GM12892 (cell line): ENCODE results near the gene PHF21B.
A peak's percentile ranks its signal among the peaks of the same experiment; 100 is the strongest.

ENCODE experiments used
- DNase-seq: peaks from one replicate; pipeline ENCODE4 v3.0.0; 2011; ENCODE audit not compliant: insufficient read length
- FAIRE-seq: peaks from 2 replicates; lab custom pipeline; 2011; peaks lifted over from hg19 to GRCh38; lab: Jason Lieb, UNC
- POLR2A ChIP-seq: IDR thresholded peaks from 2 replicates; pipeline ENCODE4 v1.6.1; 2011; ENCODE audit warnings: low read depth, low read length, control low read depth
- POLR2AphosphoS5 ChIP-seq: IDR thresholded peaks from 2 replicates; pipeline ENCODE4 v1.6.1; 2011; ENCODE audit warnings: low read depth, low read length, control low read depth
- TAF1 ChIP-seq: IDR thresholded peaks from 2 replicates; pipeline ENCODE4 v1.6.1; 2011; ENCODE audit warnings: low read depth, mild to moderate bottlenecking, control low read depth, low read length, borderline replicate concordance

PHF21B gene

DNA sequence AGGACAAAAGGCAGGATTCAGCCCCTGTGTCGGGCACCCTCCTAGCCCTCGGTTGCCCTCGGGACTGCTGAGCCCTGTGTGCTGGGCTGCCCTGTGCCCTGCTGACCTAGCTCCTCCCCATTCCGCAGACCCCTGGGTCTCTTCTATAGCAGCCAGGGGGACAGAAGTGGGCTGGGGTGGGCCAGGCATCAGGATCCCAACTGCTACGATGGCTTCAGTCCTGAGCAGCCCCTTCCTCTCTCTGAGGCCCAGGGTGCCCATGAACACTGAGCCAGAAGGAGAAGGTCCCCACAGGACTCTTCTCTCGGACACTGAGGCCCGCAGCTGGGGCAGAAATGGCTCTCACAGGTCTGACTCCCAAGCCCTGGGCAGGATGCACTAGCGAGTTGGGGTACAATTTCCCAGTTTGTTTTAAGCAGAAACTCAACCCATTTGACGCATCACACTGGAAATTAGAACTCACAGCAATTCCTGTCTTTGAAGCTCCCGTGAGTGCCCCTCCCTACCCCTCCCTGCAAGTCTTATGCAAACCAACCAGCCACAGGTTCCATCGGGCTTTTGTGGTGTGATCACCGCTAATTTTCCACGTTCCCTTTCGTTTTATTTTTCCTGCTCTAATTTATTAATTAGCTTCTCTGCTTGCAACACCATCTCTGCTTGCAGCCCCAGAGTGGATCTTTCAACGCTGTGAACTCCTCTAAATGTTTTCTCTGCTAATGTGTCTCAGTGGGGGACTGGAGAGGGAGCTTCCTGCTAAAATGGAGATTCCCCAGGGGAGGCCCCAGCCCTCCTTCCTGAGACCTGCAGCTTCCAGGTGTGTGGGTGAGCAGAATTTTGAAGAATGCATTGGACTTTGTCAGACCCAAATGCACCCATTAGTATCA is 56.7 kb downstream of the PHF21B start:
- peak; percentile 44 for FAIRE-seq
- TF ChIP-seq POLR2A: no peak
- TF ChIP-seq POLR2AphosphoS5: no peak
- no peak for TF ChIP-seq TAF1
- DNase-seq: no peak

GRCh38 chr22:44951510-44951816 is 58.3 kb downstream of the PHF21B start:
- DNase-seq (no peak), FAIRE-seq (peak; percentile 24)
- no peak for TF ChIP-seq POLR2A
- TF ChIP-seq POLR2AphosphoS5: no peak
- no peak for TF ChIP-seq TAF1

DNA sequence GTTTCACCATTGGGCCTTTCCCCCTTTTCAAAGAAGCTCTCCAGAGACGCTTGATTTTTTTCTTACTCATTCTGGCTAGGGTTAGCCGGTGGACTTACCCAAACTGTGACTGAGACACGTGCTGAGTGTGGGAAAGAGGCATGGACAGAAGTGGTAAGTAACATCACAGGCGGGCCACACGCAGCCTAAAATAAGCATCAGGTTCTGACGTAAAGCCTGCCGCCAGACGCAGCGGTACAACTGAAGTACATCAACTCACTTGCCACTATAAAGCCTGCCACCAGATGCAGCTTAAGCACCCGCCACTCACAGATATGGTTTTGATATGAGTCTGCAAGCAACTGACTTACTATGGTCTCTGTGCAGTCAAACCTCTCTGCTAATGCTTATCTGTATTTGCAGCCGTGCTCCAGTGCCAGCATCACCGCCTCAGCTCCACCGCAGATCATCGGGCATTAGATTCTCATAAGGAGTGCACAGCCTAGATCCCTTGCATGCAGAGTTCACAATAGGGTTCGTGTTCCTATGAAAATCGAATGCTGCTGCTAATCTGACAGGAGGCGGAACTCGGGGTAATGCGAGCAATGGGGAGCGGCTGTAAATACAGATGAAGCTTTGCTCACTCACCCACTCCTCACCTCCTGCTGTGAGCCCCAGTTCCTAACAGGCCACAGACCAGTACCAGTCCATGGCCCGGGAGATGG is 58.8 kb downstream of the PHF21B start:
- FAIRE-seq (peak; percentile 60), DNase-seq (no peak)
- TF ChIP-seq TAF1: no peak
- no peak for TF ChIP-seq POLR2A
- TF ChIP-seq POLR2AphosphoS5: no peak

GRCh38 chr22:44947846-44948245 is 62.0 kb downstream of the PHF21B start:
- TF ChIP-seq POLR2A (no peak), TAF1 (no peak), POLR2AphosphoS5 (no peak)
- no peak for FAIRE-seq
- no peak for DNase-seq

- TF ChIP-seq POLR2A (no peak), POLR2AphosphoS5 (no peak), TAF1 (no peak)
- DNase-seq (no peak), FAIRE-seq (no peak)
Observed at GRCh38 chr22:44947049-44947448, 62.8 kb downstream of the PHF21B start.

DNA sequence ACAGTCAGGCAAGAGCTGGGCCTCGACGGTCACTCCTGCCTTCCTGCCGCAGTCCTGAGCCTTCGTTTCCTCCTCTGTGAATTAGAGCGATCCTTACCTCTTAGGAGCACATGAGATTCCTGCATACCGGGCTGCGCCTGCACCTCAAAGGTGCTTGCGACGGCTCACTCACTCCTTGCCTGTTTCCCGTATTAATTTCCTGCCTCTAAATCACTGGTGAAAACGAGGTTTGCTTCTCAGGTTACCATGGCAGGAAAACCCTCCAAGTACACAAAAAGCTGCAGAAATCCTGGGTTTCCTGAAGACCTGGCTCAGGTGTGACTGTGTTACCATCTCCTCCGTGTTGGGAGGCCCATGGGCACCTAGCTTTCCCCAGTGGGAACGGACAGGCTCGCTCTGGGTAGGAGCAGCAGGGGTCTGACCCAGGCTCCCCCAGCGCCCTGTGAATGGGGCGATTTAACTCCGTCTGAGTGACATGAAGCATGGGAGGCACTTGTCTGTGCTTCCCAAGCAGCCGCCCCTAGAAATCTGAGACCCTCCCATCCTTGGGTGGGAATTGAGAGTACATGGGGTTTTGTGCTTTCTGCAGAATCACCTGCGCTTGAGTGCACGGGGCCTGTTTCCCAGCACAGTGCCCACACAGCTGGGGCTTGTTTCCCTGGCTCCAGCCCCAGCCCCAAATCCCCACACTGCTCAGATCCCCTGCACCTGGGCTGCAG is 64.8 kb downstream of the PHF21B start:
- FAIRE-seq: no peak

DNA sequence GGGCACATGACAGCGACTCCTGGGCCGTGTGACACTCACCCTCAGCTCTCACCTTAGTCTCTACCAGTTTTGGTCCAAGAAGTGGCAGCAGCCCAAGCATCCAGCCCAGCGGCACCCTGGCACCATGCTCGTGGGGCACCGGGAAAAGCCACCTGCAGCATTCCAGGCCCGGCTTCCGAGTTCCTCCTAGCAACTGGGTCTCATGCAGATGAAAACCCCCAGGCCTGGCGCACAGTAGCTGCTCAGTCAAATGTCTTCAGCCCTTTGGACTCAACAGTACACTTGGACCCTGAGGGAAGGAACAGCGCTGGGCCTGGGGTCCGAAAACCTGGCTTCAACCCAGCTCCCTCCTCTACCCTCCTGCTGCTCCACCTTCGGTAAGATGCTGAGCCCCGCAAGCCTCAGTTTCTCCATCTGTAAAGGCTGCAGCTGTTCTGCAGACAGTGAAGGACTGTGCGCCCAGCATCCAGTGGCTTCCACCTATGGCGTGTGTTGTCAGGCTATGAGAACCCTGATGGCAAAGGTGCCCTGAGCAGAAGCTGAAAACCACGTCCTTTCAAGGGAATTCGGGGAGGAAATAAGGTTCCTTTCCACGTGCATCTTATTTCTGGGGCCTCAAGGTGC is 66.0 kb downstream of the PHF21B start:
- no peak for TF ChIP-seq POLR2A
- no peak for TF ChIP-seq TAF1
- no peak for TF ChIP-seq POLR2AphosphoS5
- FAIRE-seq: no peak
- DNase-seq: no peak

More for the DNA sequence above, 64.8 kb downstream of the PHF21B start:
- DNase-seq: no peak
- TF ChIP-seq TAF1 (no peak), POLR2A (no peak), POLR2AphosphoS5 (no peak)

DNA sequence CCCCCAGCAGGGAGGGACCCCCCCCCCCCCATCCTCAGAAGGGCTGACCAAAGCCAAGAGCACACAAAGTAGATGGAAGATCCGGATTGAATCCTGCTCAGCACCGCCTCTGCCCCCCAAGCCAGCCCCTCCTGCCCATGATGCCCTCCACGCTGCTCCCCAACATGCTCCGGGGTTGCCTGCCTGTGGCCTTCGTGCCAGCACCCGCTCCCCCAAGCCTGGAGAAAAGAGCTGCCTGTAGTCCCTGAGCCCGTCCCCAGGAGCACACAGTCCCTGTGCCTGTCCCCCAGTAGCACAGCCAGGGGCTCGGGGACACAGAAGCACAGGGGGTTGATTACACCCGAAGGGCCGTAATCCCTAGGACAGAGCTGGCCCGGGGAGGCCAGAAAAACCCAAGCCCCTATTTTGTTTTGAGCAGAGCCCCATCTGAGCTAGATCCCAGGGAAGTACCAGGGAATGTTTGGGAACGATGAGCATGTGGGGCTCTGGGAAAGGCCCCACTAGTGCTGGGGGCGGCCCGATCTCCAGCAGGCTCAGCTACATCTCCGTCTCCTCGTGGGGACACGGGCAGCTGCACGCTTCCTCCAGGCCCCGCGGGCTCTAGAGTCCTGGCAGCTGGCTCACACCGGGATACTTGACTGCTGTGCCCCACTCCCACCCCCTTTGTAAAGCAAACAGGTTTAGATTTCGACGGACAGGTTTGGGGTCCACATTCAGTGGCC is 66.7 kb downstream of the PHF21B start:
- DNase-seq: no peak
- no peak for FAIRE-seq
- TF ChIP-seq POLR2AphosphoS5 (no peak), POLR2A (no peak), TAF1 (no peak)

DNA sequence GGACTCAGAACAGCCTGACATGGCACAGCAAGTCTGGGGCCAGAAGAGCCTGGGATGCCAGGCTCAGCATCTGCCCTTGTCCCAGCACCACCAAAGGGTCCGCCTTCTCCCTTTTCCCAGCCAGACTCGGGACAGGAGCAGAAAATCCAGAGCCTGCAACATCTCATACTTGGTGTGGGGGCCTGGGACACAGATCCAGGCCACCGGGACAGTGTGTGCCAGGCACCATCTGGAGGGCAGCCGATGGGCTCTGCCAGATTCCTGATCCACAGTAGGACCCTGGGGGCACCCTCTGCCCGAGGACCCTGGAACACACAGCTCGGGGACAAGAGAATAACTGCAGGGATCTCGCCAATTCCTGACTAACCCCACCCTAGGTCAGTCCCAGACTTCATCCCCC is 67.7 kb downstream of the PHF21B start:
- no peak for DNase-seq
- FAIRE-seq: no peak
- TF ChIP-seq POLR2AphosphoS5 (no peak), TAF1 (no peak), POLR2A (no peak)

- DNase-seq (no peak), FAIRE-seq (no peak)
- no peak for TF ChIP-seq POLR2A
- no peak for TF ChIP-seq TAF1
- no peak for TF ChIP-seq POLR2AphosphoS5
Observed at GRCh38 chr22:44941207-44941606, 68.6 kb downstream of the PHF21B start.
